PFSK-1 (cell line): ENCODE measurements around the gene PRUNE1.

Experiments
- POLR2AphosphoS5 ChIP-seq: IDR thresholded peaks from 2 replicates; pipeline ENCODE4 v1.6.1; 2012; ENCODE audit warnings: low read depth, mild to moderate bottlenecking, control low read depth, low read length, moderate library complexity
- REST ChIP-seq, 2 experiments: IDR thresholded peaks; 2 replicates each; pipeline versions ENCODE4 v1.6.1 to v1.8.0; 2011 to 2012; ENCODE audit warnings: low read depth in 2 of 2, low read length in 2 of 2, control low read depth in 1 of 2, inconsistent platforms in 1 of 2, mild to moderate bottlenecking in 1 of 2, moderate library complexity in 1 of 2; ENCODE audit not compliant: insufficient read depth in 1 of 2
- SIN3A ChIP-seq: IDR thresholded peaks from 2 replicates; pipeline ENCODE4 v1.6.1; 2012; ENCODE audit warnings: mild to moderate bottlenecking, low read length, moderate library complexity, borderline replicate concordance; ENCODE audit not compliant: insufficient read depth
- TAF1 ChIP-seq: IDR thresholded peaks from 2 replicates; pipeline ENCODE4 v1.6.1; 2012; ENCODE audit warnings: low read length, control low read depth, borderline replicate concordance; ENCODE audit not compliant: insufficient read depth

GRCh38 chr1:151047591-151047924 lies 39.3 kb downstream of the PRUNE1 start, which contains the start of gene C1orf56:
- TF ChIP-seq REST (IDR thresholded peaks at IDR 0.05; ENCODE audit: insufficient read depth in 1 of 2, low read depth in 2 of 2, low read length in 2 of 2), result no peak
- peak; percentile 55; the same call in 1 of the 2 replicates for TF ChIP-seq POLR2AphosphoS5
- TF ChIP-seq TAF1, result peak; percentile 50; the same call in 1 of the 2 replicates
- no peak for TF ChIP-seq SIN3A
